Fibroblast of lung (primary cell): Measurements from ENCODE around the gene PRMT5. TPM values are rescaled to one million over a fixed set of nuclear protein-coding genes. Genes with fewer than 3 reads are reported as not detected.
A peak's percentile ranks its signal among the peaks of the same experiment; 100 is the strongest.

Experiments
- DNase-seq, 2 donors: peaks; one replicate each; pipeline versions ENCODE4 v3.0.0 to v3.0.0-alpha.2; 2010; ENCODE audit warnings: low read depth in 2 of 2
- H2AFZ ChIP-seq: 2 replicates; pipeline ENCODE4 v1.5.1; 2012; ENCODE audit warnings: low read length, control low read depth, inconsistent platforms
- H3K27ac ChIP-seq: 2 replicates; pipeline ENCODE4 v1.5.1; 2011; ENCODE audit warnings: low read length, control low read depth; ENCODE audit not compliant: insufficient read depth
- H3K27me3 ChIP-seq: 2 replicates; pipeline ENCODE4 v1.5.1; 2011; ENCODE audit warnings: mild to moderate bottlenecking, low read length; ENCODE audit not compliant: control insufficient read depth, insufficient read depth
- H3K36me3 ChIP-seq: 2 replicates; pipeline ENCODE4 v1.5.1; 2011; ENCODE audit warnings: low read length; ENCODE audit not compliant: control insufficient read depth, insufficient read depth
- H3K4me1 ChIP-seq: 2 replicates; pipeline ENCODE4 v1.5.1; 2011; ENCODE audit warnings: low read length; ENCODE audit not compliant: control insufficient read depth, insufficient read depth; ENCODE audit errors: extremely low read depth
- H3K4me2 ChIP-seq: 2 replicates; pipeline ENCODE4 v1.5.1; 2011; ENCODE audit warnings: low read length, control low read depth; ENCODE audit not compliant: insufficient read depth; ENCODE audit errors: extremely low read depth
- H3K4me3 ChIP-seq, 4 experiments: fragments of 200-600 bp in 1 of 4; sonication (generic) in 1 of 4; replicated peaks in 1 of 4; 2 replicates each; pipeline ENCODE4 v1.5.1; 2011 to 2016; ENCODE audit warnings: low read length in 4 of 4, low read depth in 3 of 4, mild to moderate bottlenecking in 3 of 4, control low read depth in 2 of 4, inconsistent platforms in 1 of 4, mixed read lengths in 1 of 4; ENCODE audit not compliant: insufficient read depth in 1 of 4; ENCODE audit errors: control extremely low read depth in 1 of 4
- H3K79me2 ChIP-seq: 2 replicates; pipeline ENCODE4 v1.5.1; 2012; ENCODE audit warnings: mild to moderate bottlenecking, low read length, inconsistent platforms; ENCODE audit not compliant: control insufficient read depth, insufficient read depth
- H3K9ac ChIP-seq: 2 replicates; pipeline ENCODE4 v1.5.1; 2011; ENCODE audit warnings: mild to moderate bottlenecking, low read length, control low read depth; ENCODE audit not compliant: insufficient read depth
- H3K9me3 ChIP-seq: 2 replicates; pipeline ENCODE4 v1.5.1; 2012; ENCODE audit warnings: low read depth, low read length; ENCODE audit not compliant: control insufficient read depth, insufficient read depth
- H4K20me1 ChIP-seq: 2 replicates; pipeline ENCODE4 v1.5.1; 2011; ENCODE audit warnings: low read length; ENCODE audit not compliant: control insufficient read depth, insufficient read depth; ENCODE audit errors: extremely low read depth
- EZH2 ChIP-seq: IDR thresholded peaks from 2 replicates; pipeline ENCODE4 v1.5.1; 2012; ENCODE audit warnings: low read length, control low read depth, mild to moderate bottlenecking; ENCODE audit errors: missing control alignments
- polyA plus RNA-seq, 2 donors: library from polyadenylated mRNA; depleted of rRNA in 1 of 2; stranded (reverse) in 1 of 2; unstranded in 1 of 2; fragments of >200 nt; gene quantifications; 2 replicates each; pipeline ENCODE4 v1.2.1, GENCODE V29; 2011 to 2012; ENCODE audit warnings: missing spikeins in 1 of 2
- total RNA-seq: library from RNA; depleted of rRNA; stranded (reverse); fragments of >200 nt; gene quantifications from 2 replicates; pipeline ENCODE4 v1.2.1, GENCODE V29; 2014
- TF ChIP-seq, protein P1 (sequence below), 2 donors: IDR thresholded peaks in 1 of 2; conservative IDR thresholded peaks in 1 of 2; 1 replicate in 1 of 2; 2 replicates in 1 of 2; pipeline ENCODE4 v1.5.1; 2011 to 2012; ENCODE audit warnings: low read length in 2 of 2, control low read depth in 1 of 2, inconsistent platforms in 1 of 2, low read depth in 1 of 2, mild to moderate bottlenecking in 1 of 2

The PRMT5 gene
- total and polyA plus RNA-seq, 2 donors (not counting 1 experiment from before 2014, with no cell fraction given) = 54.8 to 91.7 TPM

DNA sequence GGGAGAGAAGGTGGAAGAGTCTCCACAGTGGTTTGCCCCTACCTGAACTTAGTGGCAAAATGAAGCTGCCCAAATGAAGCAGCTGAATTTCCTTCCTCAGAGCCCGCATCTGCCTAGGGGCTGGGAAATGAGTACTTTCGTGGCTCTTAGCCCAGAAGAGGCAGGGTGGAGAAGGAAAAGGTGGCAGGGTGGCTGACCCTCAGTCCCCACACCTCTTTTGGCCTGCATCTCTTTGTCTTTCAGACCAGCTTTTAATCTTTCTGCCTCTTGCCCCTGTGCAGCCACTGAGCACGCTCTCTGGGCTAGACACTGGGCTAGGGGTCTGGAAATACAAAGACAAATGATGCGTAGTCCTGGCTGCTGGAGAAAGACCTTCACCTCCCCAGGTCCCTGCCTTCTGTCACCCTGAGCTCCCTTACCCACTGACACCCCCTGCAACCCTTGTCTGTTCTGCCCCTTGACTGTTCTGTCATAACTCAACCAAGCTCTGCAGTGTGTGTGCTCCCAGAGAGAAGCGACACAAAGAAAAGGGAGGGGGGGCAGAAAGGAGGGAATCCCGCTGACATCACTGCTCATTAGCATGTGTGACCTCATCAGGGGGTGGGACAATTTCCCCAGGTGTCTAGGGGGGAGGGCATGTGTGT lies 46.5 kb downstream of the PRMT5 start:
- H3K4me2 ChIP-seq = no peak overlapping the region

DNA sequence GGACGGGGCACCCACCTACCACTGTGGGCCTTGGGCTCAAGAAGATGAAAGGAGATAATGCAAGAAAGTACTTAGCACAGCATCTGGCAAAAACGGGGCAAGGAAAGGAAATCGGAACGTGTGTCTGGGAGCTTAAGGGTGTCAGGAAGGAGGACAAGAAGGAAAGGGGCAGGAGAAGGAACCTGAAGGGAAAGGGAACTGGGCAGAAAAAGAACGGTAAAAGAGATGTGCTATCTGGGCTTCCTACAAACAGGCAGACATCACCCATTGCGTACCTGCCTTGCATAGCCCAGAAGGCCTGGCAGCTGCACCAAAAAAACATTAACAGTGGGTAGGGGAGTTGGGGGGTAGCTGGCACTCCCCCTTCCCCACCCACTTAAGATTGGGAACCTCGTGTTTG lies 47.1 kb downstream of the PRMT5 start:
- Histone ChIP-seq H2AFZ (no peak overlapping the region), H3K27me3 (no peaks in the 10 kb centered on the region), H3K9ac (no peak overlapping the region), H3K36me3 (peaks cover 10% of the 10 kb centered on the region), H3K4me3 (no peak overlapping the region), H3K79me2 (no peaks in the 10 kb centered on the region), H3K9me3 (no peaks in the 10 kb centered on the region), H3K4me2 (no peak overlapping the region), H3K27ac (no peak overlapping the region), H3K4me1 (peaks cover 6% of the 10 kb centered on the region), H4K20me1 (no peaks in the 10 kb centered on the region)
- no peak for DNase-seq
- no peak for TF ChIP-seq EZH2
- TF ChIP-seq, protein P1, sequence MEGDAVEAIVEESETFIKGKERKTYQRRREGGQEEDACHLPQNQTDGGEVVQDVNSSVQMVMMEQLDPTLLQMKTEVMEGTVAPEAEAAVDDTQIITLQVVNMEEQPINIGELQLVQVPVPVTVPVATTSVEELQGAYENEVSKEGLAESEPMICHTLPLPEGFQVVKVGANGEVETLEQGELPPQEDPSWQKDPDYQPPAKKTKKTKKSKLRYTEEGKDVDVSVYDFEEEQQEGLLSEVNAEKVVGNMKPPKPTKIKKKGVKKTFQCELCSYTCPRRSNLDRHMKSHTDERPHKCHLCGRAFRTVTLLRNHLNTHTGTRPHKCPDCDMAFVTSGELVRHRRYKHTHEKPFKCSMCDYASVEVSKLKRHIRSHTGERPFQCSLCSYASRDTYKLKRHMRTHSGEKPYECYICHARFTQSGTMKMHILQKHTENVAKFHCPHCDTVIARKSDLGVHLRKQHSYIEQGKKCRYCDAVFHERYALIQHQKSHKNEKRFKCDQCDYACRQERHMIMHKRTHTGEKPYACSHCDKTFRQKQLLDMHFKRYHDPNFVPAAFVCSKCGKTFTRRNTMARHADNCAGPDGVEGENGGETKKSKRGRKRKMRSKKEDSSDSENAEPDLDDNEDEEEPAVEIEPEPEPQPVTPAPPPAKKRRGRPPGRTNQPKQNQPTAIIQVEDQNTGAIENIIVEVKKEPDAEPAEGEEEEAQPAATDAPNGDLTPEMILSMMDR (conservative IDR thresholded peaks at IDR 0.05 in 1 of 2, IDR thresholded peaks at IDR 0.05 in 1 of 2; ENCODE audit: low read depth in 1 of 2, low read length in 2 of 2) = no peak

More for the DNA sequence above, 46.5 kb downstream of the PRMT5 start:
- Histone ChIP-seq H3K4me3 (no peak overlapping the region), H3K4me1 (peaks cover 6% of the 10 kb centered on the region), H3K9me3 (no peaks in the 10 kb centered on the region), H3K27me3 (no peaks in the 10 kb centered on the region), H3K36me3 (peaks cover 7% of the 10 kb centered on the region), H3K27ac (no peak overlapping the region), H4K20me1 (no peaks in the 10 kb centered on the region), H3K9ac (no peak overlapping the region), H2AFZ (no peak overlapping the region), H3K79me2 (no peaks in the 10 kb centered on the region)
- peak; percentile 47 to 62 for DNase-seq
- TF ChIP-seq, protein P1 (conservative IDR thresholded peaks at IDR 0.05 in 1 of 2, IDR thresholded peaks at IDR 0.05 in 1 of 2; ENCODE audit: low read depth in 1 of 2, low read length in 2 of 2) = no peak
- no peak for TF ChIP-seq EZH2

DNA sequence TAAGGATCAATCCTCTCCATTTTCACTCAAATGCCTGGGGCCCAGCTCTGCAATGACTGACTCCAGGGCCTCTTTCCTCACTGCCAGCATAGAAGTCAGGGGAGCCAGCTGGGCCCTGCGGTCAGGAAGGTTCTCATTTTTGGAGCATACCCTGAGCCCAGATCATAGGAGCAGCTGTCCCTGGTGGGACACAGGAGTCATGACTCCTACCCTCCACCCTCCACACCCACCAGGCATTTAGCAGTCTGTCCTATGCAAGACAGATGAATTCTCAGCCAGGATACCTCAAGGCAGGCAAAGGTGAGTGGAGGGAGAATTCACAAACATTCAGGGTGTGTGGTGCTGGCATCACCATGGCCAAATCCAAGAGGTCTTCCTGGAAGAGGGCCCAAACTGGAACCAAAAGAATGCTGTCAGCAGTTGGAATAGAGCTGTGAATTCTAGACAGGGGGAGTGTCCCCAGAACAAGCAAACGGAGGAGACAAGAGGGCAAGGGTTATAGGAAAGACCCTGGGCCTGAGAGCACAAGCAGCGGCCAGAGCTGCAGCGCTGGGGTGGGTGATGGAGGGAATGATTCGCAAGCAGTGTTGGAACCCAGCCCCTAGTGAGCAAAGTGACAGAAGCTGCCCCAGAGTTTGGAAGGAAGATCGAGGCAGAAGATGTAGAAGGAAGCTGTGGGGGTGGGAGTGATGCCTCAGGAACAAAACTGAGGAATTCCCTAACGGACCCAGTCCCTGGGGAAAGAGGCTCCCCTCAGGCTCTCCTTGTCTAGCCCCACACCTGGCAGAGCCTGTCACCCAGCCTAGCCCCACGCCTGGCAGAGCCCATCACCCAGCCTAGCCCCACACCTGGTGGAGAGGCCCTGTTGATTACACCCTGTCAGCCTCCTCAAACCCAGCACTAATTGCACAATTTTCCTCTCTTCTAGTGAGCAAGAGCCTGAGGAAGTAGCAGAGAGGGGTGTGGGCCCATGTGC lies 50.6 kb downstream of the PRMT5 start:
- Histone ChIP-seq H3K79me2 (peaks cover 10% of the 10 kb centered on the region), H4K20me1 (no peaks in the 10 kb centered on the region), H3K4me1 (peaks cover 6% of the 10 kb centered on the region), H3K9me3 (no peaks in the 10 kb centered on the region), H2AFZ (no peak overlapping the region), H3K36me3 (peaks cover 36% of the 10 kb centered on the region), H3K27ac (no peak overlapping the region), H3K27me3 (no peaks in the 10 kb centered on the region), H3K4me2 (no peak overlapping the region), H3K9ac (no peak overlapping the region), H3K4me3 (no peak overlapping the region)
- DNase-seq = no peak
- no peak for TF ChIP-seq EZH2
- TF ChIP-seq, protein P1 (conservative IDR thresholded peaks at IDR 0.05 in 1 of 2, IDR thresholded peaks at IDR 0.05 in 1 of 2; ENCODE audit: low read depth in 1 of 2, low read length in 2 of 2) = no peak
